ENCODE data around the gene ASB6.

GRCh38 chr9:129587487-129588262, 54.3 kb downstream of the ASB6 start:
- TF ChIP-seq CBX8 (IDR thresholded peaks at IDR 0.05) = no peak
- TF ChIP-seq CTCF (IDR thresholded peaks at IDR 0.05) = no peak
- TF ChIP-seq SMC3 (IDR thresholded peaks at IDR 0.05) = no peak
- TF ChIP-seq CHD2 (IDR thresholded peaks at IDR 0.05; ENCODE audit: low read length, partially characterized antibody) = no peak
- no peak for TF ChIP-seq RAD21 (conservative IDR thresholded peaks at IDR 0.05 in 1 of 2, IDR thresholded peaks at IDR 0.05 in 1 of 2)
